SK-N-SH (cell line): ENCODE measurements around the gene CYP2W1. TPM values are rescaled to one million over a fixed set of nuclear protein-coding genes. Genes with fewer than 3 reads are reported as not detected.
"Not testable (repeated sequence)": the region's sequence is repeated elsewhere in the genome, so short reads cannot be mapped to it uniquely, and the experiment has no call there.

Experiments
- CTCF ChIA-PET: fragments of 300-600, 350-600 bp; formaldehyde crosslinking; extraction: SDS; loops from one replicate; lab custom pipeline; 2021; lab: Yijun Ruan, JAX
- POLR2A ChIA-PET: fragments of 350-600 bp; sonication (Branson Sonifier 250); formaldehyde crosslinking; extraction: SDS; loops from one replicate; lab custom pipeline; 2020; ENCODE audit warnings: antibody characterized with exemption, inconsistent platforms; lab: Yijun Ruan, JAX
- DNase-seq: peaks from one replicate; pipeline ENCODE4 v3.0.0; 2012
- H2AFZ ChIP-seq: fragments of 200-600 bp; sonication (generic); 2 replicates; pipeline ENCODE4 v1.8.1; 2016; ENCODE audit warnings: antibody characterized with exemption, mild to moderate bottlenecking, low read depth
- H3F3A ChIP-seq: fragments of 200-600 bp; sonication (generic); replicated peaks from 2 replicates; pipeline ENCODE3; 2016; ENCODE audit warnings: antibody characterized with exemption, mild to moderate bottlenecking; ENCODE audit not compliant: insufficient read depth
- H3K27ac ChIP-seq, 2 experiments: fragments of 200-500 bp in 1 of 2; fragments of 200-600 bp in 1 of 2; sonication (Bioruptor generic) in 1 of 2; sonication (generic), shearing (Covaris generic) in 1 of 2; 2 replicates each; pipeline versions ENCODE4 v1.5.1 to v1.6.1; 2014 to 2016; ENCODE audit warnings: low read depth in 2 of 2, inconsistent platforms in 1 of 2, low read length in 1 of 2, mild to moderate bottlenecking in 1 of 2, mixed read lengths in 1 of 2
- H3K27me3 ChIP-seq: fragments of 200-600 bp; sonication (generic), shearing (Covaris generic); 2 replicates; pipeline ENCODE4 v1.6.1; 2016; ENCODE audit warnings: mixed run types; ENCODE audit not compliant: insufficient read depth
- H3K36me3 ChIP-seq, 2 experiments: fragments of 200-500 bp in 1 of 2; fragments of 200-600 bp in 1 of 2; sonication (Bioruptor generic) in 1 of 2; sonication (generic) in 1 of 2; replicated peaks in 1 of 2; 2 replicates each; pipeline versions ENCODE3 to v1.5.1; 2014 to 2016; ENCODE audit warnings: low read length in 1 of 2, mild to moderate bottlenecking in 1 of 2; ENCODE audit not compliant: insufficient read depth in 2 of 2, control insufficient read depth in 1 of 2
- H3K4me1 ChIP-seq, 2 experiments: fragments of 200-500 bp in 1 of 2; fragments of 200-600 bp in 1 of 2; sonication (Bioruptor generic) in 1 of 2; sonication (generic), shearing (Covaris generic) in 1 of 2; 2 replicates each; pipeline versions ENCODE4 v1.5.1 to v1.6.1; 2014 to 2016; ENCODE audit warnings: low read depth in 1 of 2, low read length in 1 of 2, mixed run types in 1 of 2; ENCODE audit not compliant: insufficient read depth in 2 of 2, control insufficient read depth in 1 of 2
- H3K4me2 ChIP-seq: fragments of 200-600 bp; sonication (generic), shearing (Covaris generic); 2 replicates; pipeline ENCODE4 v1.6.1; 2017; ENCODE audit warnings: mixed run types
- H3K4me3 ChIP-seq, 2 experiments: fragments of 200-500 bp in 1 of 2; fragments of 200-600 bp in 1 of 2; sonication (Bioruptor generic) in 1 of 2; sonication (generic), shearing (Covaris generic) in 1 of 2; 2 replicates each; pipeline versions ENCODE4 v1.5.1 to v1.8.1; 2014 to 2016; ENCODE audit warnings: low read depth in 2 of 2, inconsistent platforms in 1 of 2, low read length in 1 of 2, mild to moderate bottlenecking in 1 of 2, mixed read lengths in 1 of 2, moderate library complexity in 1 of 2
- H3K79me2 ChIP-seq: fragments of 200-600 bp; sonication (generic); 2 replicates; pipeline ENCODE4 v1.8.1; 2017; ENCODE audit warnings: mild to moderate bottlenecking; ENCODE audit not compliant: insufficient read depth
- H3K9ac ChIP-seq: fragments of 200-600 bp; sonication (generic); 2 replicates; pipeline ENCODE4 v1.6.1; 2017; ENCODE audit warnings: mixed run types
- H3K9me2 ChIP-seq: fragments of 200-600 bp; sonication (generic); 2 replicates; pipeline ENCODE4 v1.6.1; 2017; ENCODE audit warnings: mixed run types
- H3K9me3 ChIP-seq: fragments of 200-600 bp; sonication (generic); 2 replicates; pipeline ENCODE4 v1.6.1; 2017; ENCODE audit warnings: mixed run types, mild to moderate bottlenecking, moderate library complexity
- H4K20me1 ChIP-seq: fragments of 200-600 bp; sonication (generic); 2 replicates; pipeline ENCODE4 v1.6.1; 2017; ENCODE audit warnings: mild to moderate bottlenecking, mixed run types; ENCODE audit not compliant: insufficient read depth
- EP300 ChIP-seq, 2 experiments: IDR thresholded peaks; 2 replicates each; pipeline versions ENCODE4 v1.4.0 to v1.6.1; 2012; ENCODE audit warnings: borderline replicate concordance in 1 of 2, low read depth in 1 of 2, low read length in 1 of 2
- EZH2phosphoT487 ChIP-seq: fragments of 200-600 bp; sonication (generic); IDR thresholded peaks from 2 replicates; pipeline ENCODE4 v1.6.1; 2017; ENCODE audit warnings: low read depth, mixed run types, mild to moderate bottlenecking, antibody characterized with exemption, moderate library complexity, borderline replicate concordance
- FOSL2 ChIP-seq: IDR thresholded peaks from 2 replicates; pipeline ENCODE4 v1.4.0; 2012; ENCODE audit warnings: low read depth, mild to moderate bottlenecking, moderate library complexity, borderline replicate concordance
- FOXJ3 ChIP-seq: sonication (generic); formaldehyde crosslinking; IDR thresholded peaks from 2 replicates; pipeline ENCODE4 v1.5.1; 2020; ENCODE audit warnings: mild to moderate bottlenecking, missing genetic modification reagents
- GATA2 ChIP-seq: sonication (generic); formaldehyde crosslinking; IDR thresholded peaks from 2 replicates; pipeline ENCODE4 v1.5.0; 2020; ENCODE audit warnings: mild to moderate bottlenecking, missing genetic modification reagents
- JUND ChIP-seq: IDR thresholded peaks from 2 replicates; pipeline ENCODE4 v1.4.0; 2012
- MAX ChIP-seq: IDR thresholded peaks from 2 replicates; pipeline ENCODE4 v1.4.0; 2012; ENCODE audit warnings: low read depth
- MXI1 ChIP-seq: IDR thresholded peaks from 2 replicates; pipeline ENCODE4 v1.6.1; 2012; ENCODE audit warnings: mild to moderate bottlenecking, low read depth, low read length, improper control_type of control experiment
- NFIC ChIP-seq: IDR thresholded peaks from 2 replicates; pipeline ENCODE4 v1.4.0; 2012; ENCODE audit warnings: borderline replicate concordance
- RAD21 ChIP-seq: IDR thresholded peaks from 2 replicates; pipeline ENCODE4 v1.6.1; 2012; ENCODE audit warnings: mild to moderate bottlenecking, low read length
- YY1 ChIP-seq: IDR thresholded peaks from 2 replicates; pipeline ENCODE4 v1.4.0; 2012; ENCODE audit warnings: low read depth, mild to moderate bottlenecking
- ZBTB33 ChIP-seq: IDR thresholded peaks from 2 replicates; pipeline ENCODE4 v1.4.0; 2012; ENCODE audit warnings: low read depth, borderline replicate concordance
- WGBS: methylation state at CpG from one replicate; pipeline ENCODE4 v1.1.6; 2017; ENCODE audit warnings: low lambda C conversion rate; 5-methylcytosine and 5-hydroxymethylcytosine counted together
- polyA plus RNA-seq, 3 experiments: library from polyadenylated mRNA; depleted of rRNA; stranded (reverse); fragments of >200 nt; gene quantifications; 2 replicates each; pipeline ENCODE4 v1.2.3, GENCODE V29; 2012

Gene CYP2W1
- polyA plus RNA-seq, 1 of the 3 experiments (the other 2 are of a cell fraction): 0.10 TPM

GRCh38 chr7:999941-1000935, 17.3 kb downstream of the CYP2W1 start:
- Histone ChIP-seq H3K4me3 (no peak overlapping the region), H3K79me2 (no peaks in the 10 kb centered on the region), H3K4me1 (no peaks in the 10 kb centered on the region)
- CTCF ChIA-PET: interaction anchor here (1.3 to 11.2 kb wide), 2 partner anchors 8 to 53 kb away, joined by 7 to 756 read pairs; partner anchors contain the start of gene GPR146
- no peak for DNase-seq
- TF ChIP-seq JUND (no peak), FOXJ3 (CRISPR knock-in tag) (no peak), FOSL2 (no peak), EZH2phosphoT487 (no peak), ZBTB33 (no peak), MAX (no peak), RAD21 (no peak), YY1 (no peak), MXI1 (no peak), EP300 (IDR thresholded peaks at IDR 0.05; ENCODE audit: borderline replicate concordance in 1 of 2, low read depth in 1 of 2, low read length in 1 of 2) (no peak), NFIC (no peak), GATA2 (no peak)
- TF ChIP-seq, all 33 proteins: peak for 0
- H3F3A ChIP-seq: no peaks in the 10 kb centered on the region
- H3K9ac ChIP-seq: no peak overlapping the region
- peaks cover 4 to 49% of the 10 kb centered on the region in 2 experiments for H3K36me3 ChIP-seq
- H3K9me3 ChIP-seq: no peaks in the 10 kb centered on the region
- 0 out of 2 replicates have a peak, but pooled peaks cover under 1% of the 10 kb centered on the region for H4K20me1 ChIP-seq
- POLR2A ChIA-PET: no interaction called here
- no peak overlapping the region for H3K27ac ChIP-seq
- no peaks in the 10 kb centered on the region for H3K9me2 ChIP-seq
- no peak overlapping the region for H3K4me2 ChIP-seq
- WGBS: 94% methylated on average over 45 of the region's 52 CpGs
- no peak overlapping the region for H2AFZ ChIP-seq
- H3K27me3 ChIP-seq: no peaks in the 10 kb centered on the region

- H2AFZ ChIP-seq, H3K4me3 ChIP-seq, DNase-seq, H3K9me2 ChIP-seq, H3K9ac ChIP-seq, POLR2A ChIA-PET, H3K4me2 ChIP-seq, H3K9me3 ChIP-seq, H3K4me1 ChIP-seq, H3K27ac ChIP-seq, H4K20me1 ChIP-seq, H3K79me2 ChIP-seq, H3K27me3 ChIP-seq, H3F3A ChIP-seq: not testable (repeated sequence)
- H3K36me3 ChIP-seq: peaks cover 4 to 40% of the 10 kb centered on the region in 2 experiments
- CTCF ChIA-PET: interaction anchor here (1.3 to 11.2 kb wide), 2 partner anchors 9 to 52 kb away, joined by 7 to 756 read pairs; partner anchors contain the start of gene GPR146
- WGBS: 93% methylated on average over 11 of the region's 14 CpGs
Measured at GRCh38 chr7:1001069-1001770, 18.2 kb downstream of the CYP2W1 start.

- peaks cover 4 to 37% of the 10 kb centered on the region in 2 experiments for H3K36me3 ChIP-seq
- H3K4me1 ChIP-seq, DNase-seq, H3K4me2 ChIP-seq, H3F3A ChIP-seq, H3K27me3 ChIP-seq, H3K9me2 ChIP-seq, H3K9me3 ChIP-seq, H3K27ac ChIP-seq, H2AFZ ChIP-seq, H4K20me1 ChIP-seq, H3K79me2 ChIP-seq, CTCF ChIA-PET, H3K4me3 ChIP-seq, H3K9ac ChIP-seq, POLR2A ChIA-PET: not testable (repeated sequence)
- 97% methylated on average over 4 of the region's 4 CpGs for WGBS
Measured at GRCh38 chr7:1002026-1002425, 19.0 kb downstream of the CYP2W1 start.

GRCh38 chr7:1002445-1002844, 19.5 kb downstream of the CYP2W1 start:
- H3K4me2 ChIP-seq, CTCF ChIA-PET, H3K27me3 ChIP-seq, H3K4me1 ChIP-seq, H3K27ac ChIP-seq, POLR2A ChIA-PET, H3K9me3 ChIP-seq, H3K9me2 ChIP-seq, H2AFZ ChIP-seq, H4K20me1 ChIP-seq, H3K4me3 ChIP-seq, DNase-seq, H3K9ac ChIP-seq, H3F3A ChIP-seq, H3K79me2 ChIP-seq: not testable (repeated sequence)
- H3K36me3 ChIP-seq: peaks cover 4 to 37% of the 10 kb centered on the region in 2 experiments
- WGBS: 100% methylated on average over 7 of the region's 7 CpGs
